ENCODE data around the gene BRD4.
"Not testable (repeated sequence)": the region's sequence is repeated elsewhere in the genome, so short reads cannot be mapped to it uniquely, and the experiment has no call there.

Gene BRD4

GRCh38 chr19:15332311-15332996 lies at the start of gene BRD4:
TSS of gene BRD4 (minus strand) at chr19:15332539. CDS start at chr19:15273099, 59,440 bp downstream.
- DNase-seq, result peak; percentile 66

- no peak for DNase-seq
These were observed 49.5 kb upstream of the BRD4 start for GRCh38 chr19:15381864-15382263.

- DNase-seq, result no peak
These were observed 49.1 kb upstream of the BRD4 start for GRCh38 chr19:15381429-15381828.

GRCh38 chr19:15379999-15380647 lies 47.8 kb upstream of the BRD4 start:
- peak; percentile 57 for DNase-seq

GRCh38 chr19:15379083-15379998 lies 47.0 kb upstream of the BRD4 start, which contains the start of gene AKAP8:
TSS of gene AKAP8 (minus strand) at chr19:15379787. CDS start at chr19:15379731, 56 bp downstream.
- DNase-seq, result peak; percentile 97

- no peak for DNase-seq
These were observed 46.3 kb upstream of the BRD4 start for GRCh38 chr19:15378534-15379082.

- no peak for DNase-seq
These were observed 42.6 kb upstream of the BRD4 start for GRCh38 chr19:15374796-15375440.

GRCh38 chr19:15374105-15374651 lies 41.8 kb upstream of the BRD4 start:
- no peak for DNase-seq

GRCh38 chr19:15373644-15374043 lies 41.3 kb upstream of the BRD4 start:
- no peak for DNase-seq

GRCh38 chr19:15372891-15373301 lies 40.6 kb upstream of the BRD4 start:
- DNase-seq, result no peak

GRCh38 chr19:15372470-15372869 lies 40.1 kb upstream of the BRD4 start:
- DNase-seq, result no peak

- DNase-seq, result no peak
These were observed 39.5 kb upstream of the BRD4 start for GRCh38 chr19:15371786-15372380.

GRCh38 chr19:15371119-15371518 lies 38.8 kb upstream of the BRD4 start:
- no peak for DNase-seq

GRCh38 chr19:15369594-15369891 lies 37.2 kb upstream of the BRD4 start:
- DNase-seq, result no peak

GRCh38 chr19:15368798-15369593 lies 36.7 kb upstream of the BRD4 start:
- DNase-seq, result no peak

- no peak for DNase-seq
These were observed 35.8 kb upstream of the BRD4 start for GRCh38 chr19:15368051-15368632.

- no peak for DNase-seq
These were observed 35.1 kb upstream of the BRD4 start for GRCh38 chr19:15367439-15367838.

- no peak for DNase-seq
These were observed 32.9 kb upstream of the BRD4 start for GRCh38 chr19:15365264-15365663.

- not testable (repeated sequence) for DNase-seq
These were observed 31.5 kb upstream of the BRD4 start for GRCh38 chr19:15363791-15364190.

- DNase-seq, result not testable (repeated sequence)
These were observed 30.7 kb upstream of the BRD4 start for GRCh38 chr19:15363048-15363447.

- DNase-seq, result not testable (repeated sequence)
These were observed 27.7 kb upstream of the BRD4 start for GRCh38 chr19:15360015-15360414.

Data from NCI-H1436 (cell line).